GM21515 (cell line): ENCODE measurements around the gene HDAC10.
A peak's percentile ranks its signal among the peaks of the same experiment; 100 is the strongest.
"Not testable (repeated sequence)": the region's sequence is repeated elsewhere in the genome, so short reads cannot be mapped to it uniquely, and the experiment has no call there.

Experiments
- ATAC-seq: cut with Tn5 transposase; IDR thresholded peaks from one replicate; pipeline ENCODE4 v1.9.1; 2021; ENCODE audit not compliant: unreplicated experiment

HDAC10 gene

DNA sequence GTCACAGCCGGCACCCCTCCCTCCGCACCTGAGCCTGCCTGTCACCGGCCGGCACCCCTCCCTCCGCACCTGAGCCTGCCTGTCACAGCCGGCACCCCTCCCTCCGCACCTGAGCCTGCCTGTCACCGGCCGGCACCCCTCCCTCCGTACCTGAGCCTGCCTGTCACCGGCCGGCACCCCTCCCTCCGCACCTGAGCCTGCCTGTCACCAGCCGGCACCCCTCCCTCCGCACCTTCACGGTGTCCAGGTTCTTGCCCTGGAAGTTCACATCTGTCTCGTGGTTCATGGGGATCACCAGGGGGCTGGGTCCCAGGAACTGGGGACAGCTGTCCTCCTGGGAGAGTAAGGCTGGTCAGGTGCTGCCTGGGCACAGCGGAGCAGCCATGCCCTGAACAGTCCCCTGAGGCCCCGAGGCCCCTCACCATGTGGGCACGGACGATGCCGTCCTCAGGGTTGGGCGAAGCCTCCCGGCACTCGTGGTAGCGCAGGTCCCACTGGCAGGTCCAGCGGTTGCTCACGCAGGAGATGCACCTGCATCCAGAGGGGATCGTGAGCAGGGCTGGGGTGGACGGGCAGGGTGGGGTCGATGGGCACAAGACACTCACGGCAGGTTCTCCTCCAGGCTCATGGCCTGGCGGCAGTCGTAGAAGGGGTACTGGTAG is 34.6 kb upstream of the HDAC10 start:
- ATAC-seq, result no peak

GRCh38 chr22:50284479-50284878 is 33.4 kb upstream of the HDAC10 start:
- no peak for ATAC-seq

DNA sequence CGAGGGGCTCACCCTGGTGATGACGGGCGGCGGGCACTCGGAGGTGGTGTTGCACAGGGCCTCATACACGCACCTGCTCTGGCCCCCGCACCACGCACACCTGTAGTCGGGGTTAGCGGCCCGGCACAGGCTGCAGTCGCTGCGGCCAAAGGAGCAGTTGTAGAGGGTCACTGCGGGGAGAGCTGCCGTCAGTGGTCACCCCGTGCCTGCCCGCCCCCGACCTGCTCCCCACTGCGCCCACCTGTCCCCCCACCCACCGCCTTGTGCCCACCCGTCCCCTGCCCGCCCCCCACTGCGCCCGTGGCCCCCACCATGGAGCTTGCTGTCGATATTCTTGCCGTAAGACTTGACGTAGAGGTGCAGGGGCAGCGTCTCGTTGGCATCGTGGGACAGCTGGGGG is 32.8 kb upstream of the HDAC10 start:
- ATAC-seq, result no peak

DNA sequence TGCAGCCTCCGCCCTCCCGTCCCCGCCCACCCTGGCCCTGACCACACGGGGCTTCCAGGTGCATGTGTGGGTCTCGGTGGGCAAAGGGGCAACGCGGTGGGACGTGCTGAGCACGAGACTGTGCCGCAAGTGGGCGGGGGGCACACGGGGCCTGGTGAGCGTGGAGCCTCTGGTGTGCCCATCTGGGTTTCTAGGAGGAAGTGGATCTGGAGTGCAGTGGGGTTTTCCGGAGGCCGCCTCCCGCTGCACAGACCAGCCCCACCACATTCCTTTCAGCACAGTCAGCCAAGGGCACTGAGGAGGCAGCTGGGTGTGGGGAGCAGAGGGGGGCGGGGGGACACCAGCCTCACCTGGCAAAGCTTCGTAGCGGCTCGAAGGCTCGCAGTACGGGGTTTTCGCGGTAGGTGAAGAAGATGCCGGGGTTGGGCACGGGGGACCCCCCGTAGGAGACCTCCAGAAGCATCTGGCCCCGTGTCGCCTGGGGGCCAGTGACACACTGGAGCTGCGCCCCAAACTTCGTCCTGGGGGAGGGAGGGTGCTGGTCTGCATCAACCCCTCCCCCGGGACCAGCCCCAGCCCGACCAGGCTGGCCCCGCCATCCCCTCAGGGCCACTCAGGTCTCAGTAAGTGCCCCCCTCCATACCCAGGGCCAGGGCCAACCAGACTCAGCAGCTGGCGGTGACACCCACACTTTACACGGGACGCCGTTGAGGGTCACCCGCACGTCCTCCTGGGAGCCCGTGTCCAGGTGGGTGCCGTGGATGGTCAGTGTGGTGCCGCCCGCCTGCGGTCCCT is 31.5 kb upstream of the HDAC10 start:
- no peak for ATAC-seq

DNA sequence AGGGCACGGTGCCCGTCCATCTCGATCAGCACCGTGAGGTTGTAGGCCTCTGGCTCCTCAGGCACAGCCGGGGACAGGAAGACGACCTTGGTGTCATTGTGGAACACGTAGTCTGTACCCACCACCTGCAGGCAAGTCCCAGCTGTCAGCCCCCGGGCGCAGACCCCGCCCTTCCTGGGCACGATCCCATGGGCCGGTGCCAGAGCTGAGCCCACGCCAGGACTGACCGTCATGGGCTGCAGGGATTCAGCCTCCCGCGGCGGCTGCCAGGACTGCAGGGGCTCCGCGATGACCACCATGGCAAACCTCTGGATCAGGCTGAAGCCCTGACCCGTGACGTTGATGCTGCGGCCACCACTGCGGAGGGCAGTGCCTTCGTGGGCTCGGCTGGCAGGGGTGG is 30.9 kb upstream of the HDAC10 start:
- no peak for ATAC-seq

GRCh38 chr22:50281384-50281760 is 30.3 kb upstream of the HDAC10 start:
- no peak for ATAC-seq

- ATAC-seq, result no peak
Measured at GRCh38 chr22:50280708-50281383, 29.8 kb upstream of the HDAC10 start.

DNA sequence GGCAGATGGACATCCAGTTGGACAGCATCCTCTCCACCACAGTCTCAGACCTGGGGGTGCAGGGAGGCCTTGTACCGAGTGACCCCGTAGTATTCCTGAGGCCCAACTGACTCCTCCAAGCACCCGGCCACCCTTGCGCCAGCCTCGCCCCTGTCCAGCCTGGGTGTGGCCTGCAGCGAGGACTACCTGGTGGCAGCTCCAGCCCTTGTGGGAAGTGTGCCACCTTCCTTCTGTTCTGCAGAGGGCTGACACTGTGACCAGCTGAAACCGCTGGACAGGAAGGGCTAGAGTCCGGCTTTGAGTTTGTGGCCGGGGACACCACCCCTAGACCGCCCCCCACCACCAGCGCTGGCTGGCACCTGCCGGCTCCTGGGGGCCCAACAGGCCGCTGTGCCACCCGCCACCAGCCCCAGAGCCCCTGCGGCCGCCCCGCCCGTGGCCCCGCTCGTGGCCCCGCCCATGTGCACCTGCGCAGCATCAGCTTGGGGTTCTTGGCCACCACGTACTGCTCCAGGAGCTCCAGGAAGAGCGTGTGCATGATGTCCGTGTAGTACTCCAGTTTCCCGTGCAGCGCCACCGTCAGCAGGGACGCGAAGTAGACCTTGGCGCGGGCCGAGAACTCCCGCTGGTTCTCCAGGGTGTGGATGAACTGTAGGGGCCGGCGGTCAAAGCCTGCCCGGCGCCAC is 29.1 kb upstream of the HDAC10 start:
- no peak for ATAC-seq

DNA sequence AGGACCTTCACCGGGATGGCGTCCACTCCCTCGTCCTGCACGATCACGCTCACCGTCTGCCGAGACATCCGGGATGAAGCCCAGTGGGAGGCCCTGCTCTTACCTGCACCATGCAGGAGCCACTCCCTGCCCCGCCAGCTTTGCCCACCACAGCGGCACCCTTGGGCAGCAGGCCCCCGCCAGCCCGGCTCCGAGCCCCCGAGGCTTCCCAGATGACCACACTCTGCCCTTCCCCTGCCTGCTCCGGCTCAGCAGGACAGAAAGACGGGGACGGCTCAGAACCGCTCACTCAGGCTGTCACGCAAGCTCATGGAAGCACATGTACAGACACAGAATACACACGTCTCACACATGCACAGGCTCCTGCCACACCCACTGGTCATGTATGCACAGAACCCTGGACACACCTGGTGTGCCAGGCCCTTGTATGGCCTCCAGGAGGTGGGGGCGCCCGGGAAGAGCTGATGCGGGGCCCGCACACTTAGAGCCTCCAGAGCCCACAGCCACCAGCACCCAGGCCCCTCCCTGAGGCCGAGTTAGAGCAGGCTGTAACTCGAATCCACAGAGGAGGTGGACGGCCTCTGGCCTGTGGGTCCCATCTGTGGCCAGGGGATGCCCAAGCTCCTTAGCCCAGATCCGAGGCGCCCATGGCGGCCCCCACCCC is 28.0 kb upstream of the HDAC10 start:
- ATAC-seq, result no peak

- ATAC-seq, result no peak
Measured at GRCh38 chr22:50278461-50278860, 27.4 kb upstream of the HDAC10 start.

DNA sequence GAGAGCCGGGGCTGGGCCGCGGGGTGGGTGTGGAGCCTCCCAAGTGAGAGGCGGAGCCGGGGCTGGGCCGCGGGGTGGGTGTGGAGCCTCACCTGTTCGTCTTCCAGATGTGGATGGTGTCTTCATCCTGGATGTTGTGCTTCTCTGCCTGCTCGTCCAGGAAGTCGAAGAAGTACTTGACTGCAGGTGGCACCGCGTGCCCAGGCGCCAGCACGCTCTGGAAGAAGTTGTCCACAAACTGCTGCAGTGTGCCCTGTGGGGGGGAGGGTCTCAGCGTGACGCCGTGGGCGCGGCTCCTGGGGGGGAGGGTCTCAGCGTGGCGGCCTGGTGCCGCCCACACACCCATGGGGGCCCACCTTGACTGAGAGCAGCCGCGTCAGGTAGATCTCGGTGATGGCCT is 26.7 kb upstream of the HDAC10 start:
- no peak for ATAC-seq

DNA sequence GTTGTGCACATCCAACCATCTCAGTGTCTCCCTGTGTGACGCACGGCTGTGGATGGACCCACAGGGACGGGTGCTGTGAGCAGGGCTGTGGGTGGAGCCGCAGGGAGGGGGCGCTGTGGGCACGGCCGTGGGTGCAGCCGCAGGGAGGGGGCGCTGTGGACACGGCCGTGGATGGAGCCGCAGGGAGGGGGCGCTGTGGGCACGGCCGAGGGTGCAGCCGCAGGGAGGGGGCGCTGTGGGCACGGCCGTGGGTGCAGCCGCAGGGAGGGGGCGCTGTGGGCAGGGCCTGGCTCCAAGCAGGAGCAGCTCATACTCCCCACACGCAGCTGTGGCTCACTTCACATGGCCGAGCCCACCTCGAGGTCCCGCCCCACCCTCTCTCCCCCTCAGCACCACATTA is 25.1 kb upstream of the HDAC10 start:
- peak; percentile 45 for ATAC-seq

- no peak for ATAC-seq
Measured at GRCh38 chr22:50275181-50276055, 24.4 kb upstream of the HDAC10 start.

DNA sequence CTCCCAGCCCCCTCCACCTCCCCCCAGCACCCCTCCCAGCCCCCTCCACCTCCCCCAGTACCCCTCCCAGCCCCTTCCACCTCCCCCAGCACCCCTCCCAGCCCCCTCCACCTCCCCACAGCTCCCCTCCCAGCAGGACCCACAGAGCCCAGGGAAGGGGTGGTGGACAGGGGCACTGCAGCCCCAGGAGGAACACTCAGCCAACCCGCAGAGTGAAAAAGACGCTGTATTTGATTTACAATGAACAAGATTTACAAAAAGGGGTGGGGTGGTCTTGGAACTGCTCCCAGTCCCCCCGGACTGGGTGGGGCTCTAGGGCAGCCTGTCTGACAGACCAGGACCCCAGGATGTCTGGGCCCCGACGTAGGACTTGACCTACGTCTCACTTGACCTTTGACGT is 23.7 kb upstream of the HDAC10 start:
- no peak for ATAC-seq

GRCh38 chr22:50274311-50274710 is 23.2 kb upstream of the HDAC10 start:
- no peak for ATAC-seq

- ATAC-seq, result not testable (repeated sequence)
Measured at GRCh38 chr22:50273781-50274180, 22.7 kb upstream of the HDAC10 start.

- not testable (repeated sequence) for ATAC-seq
Measured at GRCh38 chr22:50273352-50273751, 22.3 kb upstream of the HDAC10 start.

DNA sequence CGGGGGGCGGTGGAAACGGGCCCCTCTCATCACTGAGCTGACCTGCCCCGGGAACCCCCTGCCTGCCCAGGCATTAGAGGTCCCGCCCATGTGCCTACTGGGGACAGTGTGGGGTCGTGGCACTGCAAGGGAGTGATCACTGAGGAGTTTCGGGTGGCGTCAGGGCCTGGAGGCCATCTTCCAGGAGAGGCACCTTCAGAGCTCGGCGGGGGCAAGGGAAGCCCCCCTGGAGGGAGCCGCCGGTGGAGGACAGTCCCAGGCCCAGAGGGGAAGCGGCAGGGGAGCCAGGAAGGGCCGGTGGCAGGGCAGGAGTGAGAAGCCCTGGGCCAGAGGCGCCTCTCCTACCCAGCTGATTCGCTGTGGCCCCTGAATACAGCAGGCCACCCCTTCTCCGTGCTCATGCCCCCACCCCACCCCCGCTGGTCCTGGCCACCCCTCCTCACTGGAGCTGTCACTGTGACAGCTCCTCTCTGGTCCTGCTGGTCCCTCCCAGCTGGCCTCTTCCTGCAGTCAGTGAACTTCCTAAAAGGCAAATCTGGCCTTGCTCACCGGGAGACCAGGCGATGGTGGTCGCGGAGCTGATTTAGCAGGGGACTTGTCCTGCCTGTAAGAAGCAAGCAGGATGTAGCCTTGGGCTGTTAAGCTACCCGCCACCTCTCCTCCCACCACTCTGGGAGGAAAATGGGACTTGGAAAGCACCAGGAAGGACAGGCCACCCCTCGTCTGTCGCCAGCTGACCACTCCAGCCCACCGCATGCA is 21.2 kb upstream of the HDAC10 start:
- no peak for ATAC-seq

GRCh38 chr22:50271519-50271970 is 20.5 kb upstream of the HDAC10 start:
- no peak for ATAC-seq
